Transverse colon (tissue), 4 donors: ENCODE data around the gene SMARCD1.

Experiments used
- EP300 ChIP-seq: sonication (generic); formaldehyde crosslinking; IDR thresholded peaks from one replicate; pipeline ENCODE4 v1.6.1; 2017; ENCODE audit warnings: antibody characterized with exemption, low read depth
- POLR2A ChIP-seq: fragments of 450-650 bp; IDR thresholded peaks from one replicate; pipeline ENCODE4 v1.6.1; 2016; ENCODE audit warnings: antibody characterized with exemption, mild to moderate bottlenecking, moderate library complexity
- POLR2AphosphoS5 ChIP-seq, 3 donors: sonication (generic); formaldehyde crosslinking; IDR thresholded peaks; one replicate each; pipeline ENCODE4 v1.6.1; 2016; ENCODE audit warnings: antibody characterized with exemption in 3 of 3
- TF ChIP-seq, protein P1 (sequence below), 5 experiments: fragments of 200-600 bp in 3 of 5; fragments of 450-650 bp in 2 of 5; sonication (generic) in 3 of 5; IDR thresholded peaks; 1 replicate in 2 of 5; 2 replicates in 3 of 5; pipeline ENCODE4 v1.5.1; 2016 to 2017; ENCODE audit warnings: antibody characterized with exemption in 5 of 5, inconsistent platforms in 3 of 5, mild to moderate bottlenecking in 2 of 5, moderate library complexity in 1 of 5

DNA sequence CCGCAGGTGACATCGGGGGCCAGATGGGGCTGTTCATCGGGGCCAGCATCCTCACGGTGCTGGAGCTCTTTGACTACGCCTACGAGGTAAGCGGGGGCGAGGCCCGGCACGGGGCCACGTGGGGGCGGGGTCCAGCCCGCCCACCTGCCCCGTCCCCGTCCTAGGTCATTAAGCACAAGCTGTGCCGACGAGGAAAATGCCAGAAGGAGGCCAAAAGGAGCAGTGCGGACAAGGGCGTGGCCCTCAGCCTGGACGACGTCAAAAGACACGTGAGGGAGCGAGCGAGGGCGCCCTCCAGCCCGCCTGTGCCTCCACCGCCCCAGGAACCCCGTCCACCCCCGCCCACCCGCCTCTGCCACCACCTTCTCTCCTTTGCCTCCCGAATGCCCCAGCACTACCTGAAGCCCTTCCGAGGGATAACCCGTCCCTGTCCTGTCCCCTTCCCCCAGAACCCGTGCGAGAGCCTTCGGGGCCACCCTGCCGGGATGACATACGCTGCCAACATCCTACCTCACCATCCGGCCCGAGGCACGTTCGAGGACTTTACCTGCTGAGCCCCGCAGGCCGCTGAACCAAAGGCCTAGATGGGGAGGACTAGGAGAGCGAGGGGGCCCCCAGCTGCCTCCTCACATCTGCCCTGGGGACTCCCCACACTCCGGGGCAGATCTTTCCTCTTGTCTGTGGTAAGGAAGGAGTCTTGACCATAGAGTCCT is 3.9 kb upstream of the SMARCD1 start:
- TF ChIP-seq, protein P1, sequence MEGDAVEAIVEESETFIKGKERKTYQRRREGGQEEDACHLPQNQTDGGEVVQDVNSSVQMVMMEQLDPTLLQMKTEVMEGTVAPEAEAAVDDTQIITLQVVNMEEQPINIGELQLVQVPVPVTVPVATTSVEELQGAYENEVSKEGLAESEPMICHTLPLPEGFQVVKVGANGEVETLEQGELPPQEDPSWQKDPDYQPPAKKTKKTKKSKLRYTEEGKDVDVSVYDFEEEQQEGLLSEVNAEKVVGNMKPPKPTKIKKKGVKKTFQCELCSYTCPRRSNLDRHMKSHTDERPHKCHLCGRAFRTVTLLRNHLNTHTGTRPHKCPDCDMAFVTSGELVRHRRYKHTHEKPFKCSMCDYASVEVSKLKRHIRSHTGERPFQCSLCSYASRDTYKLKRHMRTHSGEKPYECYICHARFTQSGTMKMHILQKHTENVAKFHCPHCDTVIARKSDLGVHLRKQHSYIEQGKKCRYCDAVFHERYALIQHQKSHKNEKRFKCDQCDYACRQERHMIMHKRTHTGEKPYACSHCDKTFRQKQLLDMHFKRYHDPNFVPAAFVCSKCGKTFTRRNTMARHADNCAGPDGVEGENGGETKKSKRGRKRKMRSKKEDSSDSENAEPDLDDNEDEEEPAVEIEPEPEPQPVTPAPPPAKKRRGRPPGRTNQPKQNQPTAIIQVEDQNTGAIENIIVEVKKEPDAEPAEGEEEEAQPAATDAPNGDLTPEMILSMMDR (IDR thresholded peaks at IDR 0.05), result no peak
- TF ChIP-seq POLR2A, result no peak
- no peak for TF ChIP-seq POLR2AphosphoS5 (IDR thresholded peaks at IDR 0.05)
- TF ChIP-seq EP300, result no peak
